DMS153 (cell line): ENCODE results near the gene MCCC1.
A peak's percentile ranks its signal among the peaks of the same experiment; 100 is the strongest.

Experiments
- DNase-seq: peaks from one replicate; lab custom pipeline; 2025; lab: John Stamatoyannopoulos, UW

The MCCC1 gene

GRCh38 chr3:182980204-182981037 lies 118.9 kb downstream of the MCCC1 start, which contains the start of gene DCUN1D1:
DCUN1D1 (minus strand) TSS chr3:182980538; CDS start chr3:182980489, 49 bp downstream.
- peak; percentile 47 for DNase-seq

GRCh38 chr3:182979674-182980191 lies 119.6 kb downstream of the MCCC1 start:
- DNase-seq: no peak

GRCh38 chr3:182979103-182979673 lies 120.1 kb downstream of the MCCC1 start:
- no peak for DNase-seq

- DNase-seq: no peak
Observed at GRCh38 chr3:182978387-182978786, 120.9 kb downstream of the MCCC1 start.

GRCh38 chr3:182973047-182973446 lies 126.2 kb downstream of the MCCC1 start:
- no peak for DNase-seq

- no peak for DNase-seq
Observed at GRCh38 chr3:182972387-182972786, 126.9 kb downstream of the MCCC1 start.

- DNase-seq: no peak
Observed at GRCh38 chr3:182971637-182972036, 127.7 kb downstream of the MCCC1 start.

GRCh38 chr3:182970811-182971418 lies 128.4 kb downstream of the MCCC1 start:
- no peak for DNase-seq

GRCh38 chr3:182969853-182970252 lies 129.4 kb downstream of the MCCC1 start:
- no peak for DNase-seq

GRCh38 chr3:182969277-182969676 lies 130.0 kb downstream of the MCCC1 start:
- DNase-seq: no peak

GRCh38 chr3:182967218-182968204 lies 131.8 kb downstream of the MCCC1 start:
- no peak for DNase-seq

GRCh38 chr3:182965861-182966366 lies 133.4 kb downstream of the MCCC1 start:
- DNase-seq: no peak
